LNCAP (cell line): ENCODE data around the gene EIF3I.

ENCODE experiments used
- CTCF ChIP-seq: fragments of 450-650 bp; IDR thresholded peaks from 2 replicates; pipeline ENCODE4 v1.5.1; 2017; ENCODE audit warnings: mild to moderate bottlenecking

EIF3I gene

GRCh38 chr1:32221980-32222755 lies at the start of gene EIF3I, which contains the start of gene TMEM234:
EIF3I (plus strand) TSS chr1:32222407; CDS start chr1:32222442, 35 bp downstream.
TMEM234 (minus strand) TSS chr1:32222353; CDS start chr1:32222322, 31 bp downstream.
- no peak for TF ChIP-seq CTCF

GRCh38 chr1:32172621-32173245 lies 49.5 kb upstream of the EIF3I start:
- TF ChIP-seq CTCF, result no peak

- TF ChIP-seq CTCF, result no peak
Observed at GRCh38 chr1:32178380-32179192, 43.6 kb upstream of the EIF3I start.

- TF ChIP-seq CTCF, result no peak
Observed at GRCh38 chr1:32179193-32179442, 43.1 kb upstream of the EIF3I start.

- no peak for TF ChIP-seq CTCF
Observed at GRCh38 chr1:32179443-32180185, 42.6 kb upstream of the EIF3I start, which contains the start of gene TXLNA. TXLNA (plus strand) TSS chr1:32179675; CDS start chr1:32180346, 671 bp downstream.

- no peak for TF ChIP-seq CTCF
Observed at GRCh38 chr1:32180186-32181060, 41.8 kb upstream of the EIF3I start.
